Kidney glomerular epithelial cell (primary cell): ENCODE measurements around the gene PNP.
A peak's percentile ranks its signal among the peaks of the same experiment; 100 is the strongest.
"Not testable (repeated sequence)": the region's sequence is repeated elsewhere in the genome, so short reads cannot be mapped to it uniquely, and the experiment has no call there.

Experiments used
- DNase-seq: peaks from one replicate; lab custom pipeline; 2025; lab: John Stamatoyannopoulos, UW

Gene PNP

GRCh38 chr14:20469242-20469889 is at the start of gene PNP:
Gene PNP (plus strand): TSS chr14:20469406. CDS start chr14:20469525, 119 bp downstream.
- DNase-seq, result peak; percentile 83

GRCh38 chr14:20419419-20419818 is 49.8 kb upstream of the PNP start:
- no peak for DNase-seq

GRCh38 chr14:20421267-20421666 is 47.9 kb upstream of the PNP start:
- DNase-seq, result no peak

GRCh38 chr14:20422886-20423285 is 46.3 kb upstream of the PNP start:
- DNase-seq, result no peak

- no peak for DNase-seq
Observed at GRCh38 chr14:20424851-20425250, 44.4 kb upstream of the PNP start.

GRCh38 chr14:20427231-20428009 is 41.8 kb upstream of the PNP start:
- DNase-seq, result peak; percentile 66

GRCh38 chr14:20428010-20428365 is 41.2 kb upstream of the PNP start:
- no peak for DNase-seq

GRCh38 chr14:20428802-20429201 is 40.4 kb upstream of the PNP start:
- no peak for DNase-seq

GRCh38 chr14:20429801-20430669 is 39.2 kb upstream of the PNP start:
- no peak for DNase-seq

- DNase-seq, result no peak
Observed at GRCh38 chr14:20434701-20435581, 34.3 kb upstream of the PNP start.

- no peak for DNase-seq
Observed at GRCh38 chr14:20435582-20436362, 33.4 kb upstream of the PNP start, which contains the start of gene KLHL33. Gene KLHL33 (minus strand): TSS chr14:20436166. CDS start chr14:20435811, 355 bp downstream.

- DNase-seq, result no peak
Observed at GRCh38 chr14:20436363-20436755, 32.8 kb upstream of the PNP start.

GRCh38 chr14:20438664-20439063 is 30.5 kb upstream of the PNP start:
- DNase-seq, result no peak

- DNase-seq, result no peak
Observed at GRCh38 chr14:20440465-20440864, 28.7 kb upstream of the PNP start.

GRCh38 chr14:20440882-20441281 is 28.3 kb upstream of the PNP start:
- DNase-seq, result no peak

- no peak for DNase-seq
Observed at GRCh38 chr14:20441461-20441860, 27.7 kb upstream of the PNP start.

- DNase-seq, result not testable (repeated sequence)
Observed at GRCh38 chr14:20443650-20444049, 25.6 kb upstream of the PNP start.

- DNase-seq, result no peak
Observed at GRCh38 chr14:20446889-20447288, 22.3 kb upstream of the PNP start.

- DNase-seq, result not testable (repeated sequence)
Observed at GRCh38 chr14:20452831-20453230, 16.4 kb upstream of the PNP start.

GRCh38 chr14:20454516-20455354 is 14.5 kb upstream of the PNP start, which contains the start of the genes APEX1 and OSGEP:
Gene APEX1 (plus strand): TSS chr14:20455226. CDS start chr14:20455646, 420 bp downstream.
Gene OSGEP (minus strand): TSS chr14:20454812. CDS start chr14:20454683, 129 bp downstream.
- DNase-seq, result peak; percentile 100
